HepG2 (cell line): ENCODE data around the gene TATDN3. TPM values are rescaled to one million over a fixed set of nuclear protein-coding genes. Genes with fewer than 3 reads are reported as not detected.
A peak's percentile ranks its signal among the peaks of the same experiment; 100 is the strongest.

ENCODE experiments used
- GABPB1 ChIP-seq: IDR thresholded peaks from 2 replicates; pipeline ENCODE4 v1.6.1; 2016; ENCODE audit warnings: mild to moderate bottlenecking, missing genetic modification reagents, moderate library complexity, missing compliant biosample characterization
- KDM5B ChIP-seq: sonication (generic); formaldehyde crosslinking; IDR thresholded peaks from 2 replicates; pipeline ENCODE4 v1.4.0; 2020; ENCODE audit warnings: missing genetic modification reagents, mild to moderate bottlenecking, borderline replicate concordance
- KLF11 ChIP-seq: IDR thresholded peaks from 2 replicates; pipeline ENCODE4 v1.6.1; 2016; ENCODE audit warnings: missing compliant biosample characterization
- LCORL ChIP-seq, 2 experiments: fragments of 450-650 bp in 1 of 2; sonication (generic) in 1 of 2; formaldehyde crosslinking in 1 of 2; IDR thresholded peaks; 2 replicates each; pipeline versions ENCODE4 v1.5.0 to v1.6.1; 2017 to 2020; ENCODE audit warnings: antibody characterized with exemption in 1 of 2, missing genetic modification reagents in 1 of 2
- PITX1 ChIP-seq: sonication (generic); formaldehyde crosslinking; IDR thresholded peaks from 2 replicates; pipeline ENCODE4 v1.5.1; 2020; ENCODE audit warnings: mild to moderate bottlenecking, missing genetic modification reagents
- RXRB ChIP-seq: IDR thresholded peaks from 2 replicates; pipeline ENCODE4 v1.6.1; 2016; ENCODE audit warnings: borderline replicate concordance, missing genetic modification reagents, missing compliant biosample characterization
- SIX4 ChIP-seq: sonication (generic); formaldehyde crosslinking; IDR thresholded peaks from 2 replicates; pipeline ENCODE4 v1.4.0; 2020; ENCODE audit warnings: missing genetic modification reagents
- SKI ChIP-seq: fragments of 450-650 bp; IDR thresholded peaks from one replicate; pipeline ENCODE4 v1.6.1; 2018; ENCODE audit warnings: mild to moderate bottlenecking; ENCODE audit not compliant: partially characterized antibody
- SMARCC2 ChIP-seq: fragments of 450-650 bp; IDR thresholded peaks from 2 replicates; pipeline ENCODE4 v1.6.1; 2017; ENCODE audit warnings: antibody characterized with exemption, mild to moderate bottlenecking
- XRCC5 ChIP-seq: fragments of 200-400 bp; formaldehyde crosslinking; optimal IDR thresholded peaks from 2 replicates; pipeline ENCODE3; 2017; ENCODE audit warnings: mild to moderate bottlenecking, low read length
- ZBTB21 ChIP-seq: sonication (generic); formaldehyde crosslinking; IDR thresholded peaks from 2 replicates; pipeline ENCODE4 v1.4.0; 2020; ENCODE audit warnings: missing genetic modification reagents
- ZNF251 ChIP-seq: sonication (generic); formaldehyde crosslinking; IDR thresholded peaks from 2 replicates; pipeline ENCODE4 v1.9.0; 2021; ENCODE audit warnings: mild to moderate bottlenecking, missing genetic modification reagents
- ZNF33B ChIP-seq: sonication (generic); formaldehyde crosslinking; IDR thresholded peaks from 2 replicates; pipeline ENCODE4 v1.5.1; 2020; ENCODE audit warnings: mild to moderate bottlenecking, missing genetic modification reagents
- ZNF605 ChIP-seq: sonication (generic); formaldehyde crosslinking; IDR thresholded peaks from 2 replicates; pipeline ENCODE4 v1.8.0; 2022; ENCODE audit warnings: mild to moderate bottlenecking, missing genetic modification reagents
- ZNF713 ChIP-seq: sonication (generic); formaldehyde crosslinking; IDR thresholded peaks from 2 replicates; pipeline ENCODE4 v1.4.0; 2020; ENCODE audit warnings: mild to moderate bottlenecking, missing genetic modification reagents
- polyA plus RNA-seq, 8 experiments: library from polyadenylated mRNA; depleted of rRNA in 3 of 8; stranded (reverse) in 7 of 8; unstranded in 1 of 8; fragments of >200 nt; fragmentation: Illumina TruSeq in 4 of 8; extraction: Trizol in 4 of 8; gene quantifications; 2 replicates each; pipeline versions ENCODE4 v1.2.1 to v1.2.3, GENCODE V29; 2011 to 2016; ENCODE audit warnings: low read depth in 4 of 8, missing spikeins in 1 of 8, mixed read lengths in 1 of 8; ENCODE audit not compliant: insufficient read depth in 1 of 8
- total RNA-seq, 5 experiments: library from RNA; depleted of rRNA; stranded (reverse); fragments of >200 nt; fragmentation: Illumina TruSeq; extraction: Trizol; gene quantifications; 2 replicates each; pipeline ENCODE4 v1.2.3, GENCODE V29; 2016; ENCODE audit warnings: low read depth in 1 of 5
- TF ChIP-seq, protein P1 (sequence below): sonication (generic); formaldehyde crosslinking; IDR thresholded peaks from 2 replicates; pipeline ENCODE4 v1.5.1; 2020; ENCODE audit warnings: missing genetic modification reagents, mild to moderate bottlenecking, borderline replicate concordance
- TF ChIP-seq, protein P2 (sequence below): sonication (generic); formaldehyde crosslinking; IDR thresholded peaks from 2 replicates; pipeline ENCODE4 v1.4.0; 2020; ENCODE audit warnings: mild to moderate bottlenecking, low read depth, missing genetic modification reagents
- TF ChIP-seq, protein P3 (sequence below): sonication (generic); formaldehyde crosslinking; IDR thresholded peaks from 2 replicates; pipeline ENCODE4 v1.9.0; 2021; ENCODE audit warnings: missing genetic modification reagents, borderline replicate concordance
- TF ChIP-seq, protein P4 (sequence below): sonication (generic); formaldehyde crosslinking; IDR thresholded peaks from 2 replicates; pipeline ENCODE4 v1.8.0; 2022; ENCODE audit warnings: missing genetic modification reagents, mild to moderate bottlenecking, inconsistent platforms, borderline replicate concordance
- TF ChIP-seq, protein P5 (sequence below): IDR thresholded peaks from 2 replicates; pipeline ENCODE4 v1.4.0; 2020; ENCODE audit warnings: mild to moderate bottlenecking, missing genetic modification reagents

Gene TATDN3
- total and polyA plus RNA-seq, 2 of the 13 experiments (the other 11 are each of a cell fraction or from before 2014, with no cell fraction given): 7.3 to 8.6 TPM

DNA sequence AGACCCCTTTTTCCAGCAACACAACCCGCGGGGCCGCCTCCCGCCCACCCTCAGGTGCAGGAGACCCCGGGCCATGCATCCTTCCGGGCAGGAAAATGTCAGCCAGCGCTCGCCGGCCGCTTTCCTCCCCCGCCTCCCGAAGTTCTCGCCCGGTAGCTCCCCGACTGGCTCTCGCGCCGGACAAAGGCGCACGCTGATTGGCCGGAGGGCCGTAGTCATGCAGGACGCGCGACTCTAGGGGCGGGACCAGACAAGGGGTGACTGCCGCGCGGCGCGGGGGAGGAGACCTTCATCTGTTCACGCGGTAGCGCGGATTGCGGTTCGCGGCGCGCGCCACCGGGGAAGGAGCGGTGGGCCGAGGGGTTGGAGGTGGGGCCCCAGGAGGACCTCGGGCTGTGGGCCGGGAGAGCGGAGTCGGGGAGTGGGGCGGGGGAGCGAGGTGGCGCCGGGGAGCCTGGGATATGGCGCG, 66.3 kb downstream of the TATDN3 start, which contains the start of gene FLVCR1 (continued):
- TF ChIP-seq, protein P1, sequence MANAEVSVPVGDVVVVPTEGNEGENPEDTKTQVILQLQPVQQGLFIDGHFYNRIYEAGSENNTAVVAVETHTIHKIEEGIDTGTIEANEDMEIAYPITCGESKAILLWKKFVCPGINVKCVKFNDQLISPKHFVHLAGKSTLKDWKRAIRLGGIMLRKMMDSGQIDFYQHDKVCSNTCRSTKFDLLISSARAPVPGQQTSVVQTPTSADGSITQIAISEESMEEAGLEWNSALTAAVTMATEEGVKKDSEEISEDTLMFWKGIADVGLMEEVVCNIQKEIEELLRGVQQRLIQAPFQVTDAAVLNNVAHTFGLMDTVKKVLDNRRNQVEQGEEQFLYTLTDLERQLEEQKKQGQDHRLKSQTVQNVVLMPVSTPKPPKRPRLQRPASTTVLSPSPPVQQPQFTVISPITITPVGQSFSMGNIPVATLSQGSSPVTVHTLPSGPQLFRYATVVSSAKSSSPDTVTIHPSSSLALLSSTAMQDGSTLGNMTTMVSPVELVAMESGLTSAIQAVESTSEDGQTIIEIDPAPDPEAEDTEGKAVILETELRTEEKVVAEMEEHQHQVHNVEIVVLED (CRISPR knock-in tag): peak; percentile 70; the same call in 1 of the 2 replicates
- TF ChIP-seq ZNF605 (CRISPR knock-in tag): peak; percentile 74
- TF ChIP-seq KDM5B: peak; percentile 57; the same call in 1 of the 2 replicates
- TF ChIP-seq SKI: peak; percentile 51
- peak; percentile 80 for TF ChIP-seq KLF11 (CRISPR knock-in tag)
- TF ChIP-seq ZBTB21 (CRISPR knock-in tag): no peak
- peak; percentile 13; the same call in 1 of the 2 replicates for TF ChIP-seq ZNF33B
- peak; percentile 49 for TF ChIP-seq RXRB (CRISPR knock-in tag)
- TF ChIP-seq, protein P2, sequence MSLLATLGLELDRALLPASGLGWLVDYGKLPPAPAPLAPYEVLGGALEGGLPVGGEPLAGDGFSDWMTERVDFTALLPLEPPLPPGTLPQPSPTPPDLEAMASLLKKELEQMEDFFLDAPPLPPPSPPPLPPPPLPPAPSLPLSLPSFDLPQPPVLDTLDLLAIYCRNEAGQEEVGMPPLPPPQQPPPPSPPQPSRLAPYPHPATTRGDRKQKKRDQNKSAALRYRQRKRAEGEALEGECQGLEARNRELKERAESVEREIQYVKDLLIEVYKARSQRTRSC (CRISPR knock-in tag): peak; percentile 79; the same call in 1 of the 2 replicates
- TF ChIP-seq ZNF713 (CRISPR knock-in tag): 0 out of 2 replicates have a peak, but pooled peaks have one; percentile 32
- no peak for TF ChIP-seq ZNF251 (CRISPR knock-in tag)
- no peak for TF ChIP-seq SMARCC2
- TF ChIP-seq, protein P3, sequence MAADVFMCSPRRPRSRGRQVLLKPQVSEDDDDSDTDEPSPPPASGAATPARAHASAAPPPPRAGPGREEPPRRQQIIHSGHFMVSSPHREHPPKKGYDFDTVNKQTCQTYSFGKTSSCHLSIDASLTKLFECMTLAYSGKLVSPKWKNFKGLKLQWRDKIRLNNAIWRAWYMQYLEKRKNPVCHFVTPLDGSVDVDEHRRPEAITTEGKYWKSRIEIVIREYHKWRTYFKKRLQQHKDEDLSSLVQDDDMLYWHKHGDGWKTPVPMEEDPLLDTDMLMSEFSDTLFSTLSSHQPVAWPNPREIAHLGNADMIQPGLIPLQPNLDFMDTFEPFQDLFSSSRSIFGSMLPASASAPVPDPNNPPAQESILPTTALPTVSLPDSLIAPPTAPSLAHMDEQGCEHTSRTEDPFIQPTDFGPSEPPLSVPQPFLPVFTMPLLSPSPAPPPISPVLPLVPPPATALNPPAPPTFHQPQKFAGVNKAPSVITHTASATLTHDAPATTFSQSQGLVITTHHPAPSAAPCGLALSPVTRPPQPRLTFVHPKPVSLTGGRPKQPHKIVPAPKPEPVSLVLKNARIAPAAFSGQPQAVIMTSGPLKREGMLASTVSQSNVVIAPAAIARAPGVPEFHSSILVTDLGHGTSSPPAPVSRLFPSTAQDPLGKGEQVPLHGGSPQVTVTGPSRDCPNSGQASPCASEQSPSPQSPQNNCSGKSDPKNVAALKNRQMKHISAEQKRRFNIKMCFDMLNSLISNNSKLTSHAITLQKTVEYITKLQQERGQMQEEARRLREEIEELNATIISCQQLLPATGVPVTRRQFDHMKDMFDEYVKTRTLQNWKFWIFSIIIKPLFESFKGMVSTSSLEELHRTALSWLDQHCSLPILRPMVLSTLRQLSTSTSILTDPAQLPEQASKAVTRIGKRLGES: no peak
- TF ChIP-seq SIX4: peak; percentile 16; the same call in 1 of the 2 replicates
- peak; percentile 10; the same call in 1 of the 2 replicates for TF ChIP-seq PITX1
- peak; percentile 80 for TF ChIP-seq GABPB1 (CRISPR knock-in tag)
- TF ChIP-seq, protein P4, sequence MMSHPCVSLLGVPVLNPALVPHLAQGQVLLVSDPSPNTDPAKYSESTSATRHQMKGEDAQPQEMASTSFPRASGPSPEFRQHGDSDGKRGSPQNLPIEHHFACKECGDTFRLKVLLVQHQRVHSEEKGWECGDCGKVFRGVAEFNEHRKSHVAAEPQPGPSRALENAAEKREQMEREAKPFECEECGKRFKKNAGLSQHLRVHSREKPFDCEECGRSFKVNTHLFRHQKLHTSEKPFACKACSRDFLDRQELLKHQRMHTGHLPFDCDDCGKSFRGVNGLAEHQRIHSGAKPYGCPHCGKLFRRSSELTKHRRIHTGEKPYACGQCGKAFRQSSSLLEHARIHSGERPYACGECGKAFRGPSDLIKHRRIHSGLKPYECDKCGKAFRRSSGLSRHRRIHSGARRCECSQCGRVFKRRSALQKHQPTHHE (CRISPR knock-in tag): peak; percentile 75; the same call in 1 of the 2 replicates
- no peak for TF ChIP-seq LCORL (IDR thresholded peaks at IDR 0.05)
- TF ChIP-seq LCORL (CRISPR knock-in tag; IDR thresholded peaks at IDR 0.05): peak; percentile 47; the same call in 1 of the 2 replicates
- peak; percentile 72 for TF ChIP-seq XRCC5
- TF ChIP-seq, protein P5, sequence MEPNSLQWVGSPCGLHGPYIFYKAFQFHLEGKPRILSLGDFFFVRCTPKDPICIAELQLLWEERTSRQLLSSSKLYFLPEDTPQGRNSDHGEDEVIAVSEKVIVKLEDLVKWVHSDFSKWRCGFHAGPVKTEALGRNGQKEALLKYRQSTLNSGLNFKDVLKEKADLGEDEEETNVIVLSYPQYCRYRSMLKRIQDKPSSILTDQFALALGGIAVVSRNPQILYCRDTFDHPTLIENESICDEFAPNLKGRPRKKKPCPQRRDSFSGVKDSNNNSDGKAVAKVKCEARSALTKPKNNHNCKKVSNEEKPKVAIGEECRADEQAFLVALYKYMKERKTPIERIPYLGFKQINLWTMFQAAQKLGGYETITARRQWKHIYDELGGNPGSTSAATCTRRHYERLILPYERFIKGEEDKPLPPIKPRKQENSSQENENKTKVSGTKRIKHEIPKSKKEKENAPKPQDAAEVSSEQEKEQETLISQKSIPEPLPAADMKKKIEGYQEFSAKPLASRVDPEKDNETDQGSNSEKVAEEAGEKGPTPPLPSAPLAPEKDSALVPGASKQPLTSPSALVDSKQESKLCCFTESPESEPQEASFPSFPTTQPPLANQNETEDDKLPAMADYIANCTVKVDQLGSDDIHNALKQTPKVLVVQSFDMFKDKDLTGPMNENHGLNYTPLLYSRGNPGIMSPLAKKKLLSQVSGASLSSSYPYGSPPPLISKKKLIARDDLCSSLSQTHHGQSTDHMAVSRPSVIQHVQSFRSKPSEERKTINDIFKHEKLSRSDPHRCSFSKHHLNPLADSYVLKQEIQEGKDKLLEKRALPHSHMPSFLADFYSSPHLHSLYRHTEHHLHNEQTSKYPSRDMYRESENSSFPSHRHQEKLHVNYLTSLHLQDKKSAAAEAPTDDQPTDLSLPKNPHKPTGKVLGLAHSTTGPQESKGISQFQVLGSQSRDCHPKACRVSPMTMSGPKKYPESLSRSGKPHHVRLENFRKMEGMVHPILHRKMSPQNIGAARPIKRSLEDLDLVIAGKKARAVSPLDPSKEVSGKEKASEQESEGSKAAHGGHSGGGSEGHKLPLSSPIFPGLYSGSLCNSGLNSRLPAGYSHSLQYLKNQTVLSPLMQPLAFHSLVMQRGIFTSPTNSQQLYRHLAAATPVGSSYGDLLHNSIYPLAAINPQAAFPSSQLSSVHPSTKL: peak; percentile 24
